Left renal cortex interstitium (tissue), 4 donors: Measurements from ENCODE around the gene WEE1. TPM values are rescaled to one million over a fixed set of nuclear protein-coding genes. Genes with fewer than 3 reads are reported as not detected.
"Not testable (repeated sequence)": the region's sequence is repeated elsewhere in the genome, so short reads cannot be mapped to it uniquely, and the experiment has no call there.

Experiments used
- DNase-seq, 4 donors: peaks; one replicate each; pipeline ENCODE4 v3.0.0-alpha.2; 2013; ENCODE audit warnings: low read depth in 4 of 4, low spot score in 2 of 4, missing footprints in 1 of 4
- polyA plus RNA-seq, 4 donors: library from polyadenylated mRNA; unstranded; fragments of 120-200 nt; gene quantifications; one replicate each; pipeline ENCODE4 v1.2.1, GENCODE V29; 2013; ENCODE audit not compliant: insufficient read length in 4 of 4

The WEE1 gene
- 100 to 1,000 TPM in 1 of 4 donors, 10 to 100 TPM in 3; 76.1 to 107 (median 92.2) TPM for polyA plus RNA-seq

DNA sequence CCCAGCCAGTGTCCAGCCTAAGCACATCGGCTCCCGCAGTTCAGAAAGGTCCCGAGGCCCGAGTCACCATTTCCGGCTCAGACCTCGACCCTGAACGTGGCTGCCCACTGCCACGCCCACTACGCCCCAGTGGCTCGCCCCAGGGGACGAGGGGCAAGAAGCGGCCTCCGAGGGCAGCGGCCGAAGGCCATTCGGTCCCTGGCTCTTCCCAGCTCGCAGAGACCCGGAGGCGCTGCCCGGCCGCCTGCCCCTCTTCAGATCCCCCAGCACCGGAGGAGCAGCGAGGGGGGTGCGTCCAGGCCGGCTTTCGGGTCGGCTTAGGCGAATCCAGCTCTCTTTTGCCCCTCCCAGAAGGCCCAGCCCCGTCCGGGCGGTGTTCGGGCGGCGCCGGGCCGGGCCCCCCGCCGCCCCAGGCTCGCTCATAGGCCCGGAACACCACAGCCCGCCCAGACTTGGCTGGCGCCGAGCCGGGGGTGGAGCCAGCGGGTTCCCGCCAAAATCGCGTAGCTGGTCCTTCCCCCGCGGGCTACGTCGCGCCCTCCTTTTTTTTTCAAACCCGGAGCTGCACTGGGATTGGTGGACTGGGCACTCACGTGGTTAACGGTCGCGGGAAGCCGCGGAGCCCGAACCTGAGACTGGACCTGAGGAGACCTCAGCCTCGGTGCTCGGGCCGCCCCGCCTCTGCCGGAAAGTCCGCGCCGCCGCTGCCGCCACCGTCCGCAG lies at the start of gene WEE1:
WEE1 (plus strand) TSS at position 619 of the 723 bp plus-strand sequence. CDS start 264 bp downstream, outside the sequence.
- DNase-seq = peak in 3 of 4 donors; percentile 91 to 98 (median 97)

DNA sequence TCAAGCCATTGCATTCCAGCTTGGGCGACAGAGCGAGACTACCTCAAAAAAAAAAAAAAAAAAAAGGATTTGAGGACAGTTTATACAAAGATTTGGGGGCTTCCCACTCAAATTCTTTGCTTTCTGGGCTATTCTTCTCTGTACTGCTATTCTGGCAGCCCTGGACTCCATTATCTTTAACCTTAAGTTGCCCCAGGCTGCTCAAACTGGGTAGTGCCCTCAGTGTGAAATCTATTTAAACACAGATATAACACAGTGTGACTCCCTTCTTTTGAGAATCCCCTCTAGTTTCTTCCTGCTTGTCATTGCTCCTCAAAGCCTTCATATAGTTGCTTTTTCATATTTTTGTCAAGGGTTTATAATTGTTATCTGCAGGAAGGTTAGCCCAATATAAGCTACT lies 49.5 kb upstream of the WEE1 start:
- DNase-seq = no peak

DNA sequence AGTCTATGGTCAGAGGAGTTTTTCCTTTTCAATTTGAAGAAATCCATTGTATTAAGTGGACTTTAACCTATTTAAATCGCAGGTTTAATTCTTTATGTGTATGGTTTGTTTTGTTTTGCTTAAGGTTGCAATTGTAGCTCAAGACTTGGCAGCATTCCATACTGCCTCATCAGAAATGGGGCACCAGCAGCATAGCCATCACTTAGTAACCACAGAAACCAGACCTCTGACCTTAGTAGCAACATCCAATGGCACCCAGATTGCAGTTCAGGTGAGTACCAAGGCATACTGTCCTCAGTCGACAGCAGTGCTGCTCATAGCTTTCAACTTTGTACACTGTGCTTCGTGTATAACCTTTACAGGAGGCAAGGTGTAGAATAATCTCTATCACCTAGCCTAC lies 48.4 kb upstream of the WEE1 start:
- DNase-seq = no peak

DNA sequence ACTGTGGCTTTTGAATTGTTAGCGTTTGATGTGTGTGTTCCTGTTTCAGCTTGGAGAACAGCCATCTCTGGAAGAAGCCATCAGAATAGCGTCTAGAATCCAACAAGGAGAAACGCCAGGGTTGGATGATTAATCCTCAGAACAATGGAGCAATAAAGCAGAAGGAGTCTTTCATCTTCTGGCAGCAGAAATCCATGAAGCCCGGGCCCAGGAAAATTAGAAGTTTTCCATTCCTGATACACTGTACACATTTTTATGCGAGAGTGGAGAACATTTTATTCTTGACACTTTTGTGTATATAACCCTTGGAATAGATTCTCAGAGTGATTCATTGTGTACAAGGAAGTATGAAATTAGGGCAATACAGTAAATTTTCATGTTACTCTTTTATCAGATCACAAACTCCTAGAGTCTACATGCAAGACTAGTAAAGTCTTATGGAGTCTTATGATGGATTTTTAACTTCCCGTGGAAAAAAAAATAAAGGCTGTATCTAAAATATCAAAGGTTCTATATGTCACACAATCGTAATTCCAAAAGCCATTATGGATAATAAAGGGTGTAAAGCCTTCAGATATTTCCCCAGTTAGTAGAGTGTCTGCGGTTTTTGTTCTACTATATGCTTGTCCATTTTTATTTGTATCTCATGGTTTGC lies 45.9 kb upstream of the WEE1 start:
- DNase-seq = peak in 1 of 4 donors; percentile 61

DNA sequence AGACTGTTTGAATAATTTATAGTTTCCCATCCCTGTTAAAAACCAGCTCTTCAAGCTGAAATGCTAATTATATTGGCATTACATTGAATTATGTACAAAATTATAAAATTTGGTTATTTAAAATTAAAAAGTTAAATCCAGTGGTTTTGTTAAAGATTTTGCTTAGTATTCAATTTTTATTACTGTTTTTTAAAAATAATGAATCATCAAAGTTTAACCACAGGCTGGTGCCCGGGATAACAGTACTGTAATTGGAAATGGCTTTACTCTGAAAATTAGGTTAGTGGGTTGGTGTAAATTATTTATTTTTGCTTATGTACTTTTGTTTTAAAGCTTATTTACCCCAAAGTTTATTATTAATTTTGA lies 45.4 kb upstream of the WEE1 start:
- DNase-seq = no peak

DNA sequence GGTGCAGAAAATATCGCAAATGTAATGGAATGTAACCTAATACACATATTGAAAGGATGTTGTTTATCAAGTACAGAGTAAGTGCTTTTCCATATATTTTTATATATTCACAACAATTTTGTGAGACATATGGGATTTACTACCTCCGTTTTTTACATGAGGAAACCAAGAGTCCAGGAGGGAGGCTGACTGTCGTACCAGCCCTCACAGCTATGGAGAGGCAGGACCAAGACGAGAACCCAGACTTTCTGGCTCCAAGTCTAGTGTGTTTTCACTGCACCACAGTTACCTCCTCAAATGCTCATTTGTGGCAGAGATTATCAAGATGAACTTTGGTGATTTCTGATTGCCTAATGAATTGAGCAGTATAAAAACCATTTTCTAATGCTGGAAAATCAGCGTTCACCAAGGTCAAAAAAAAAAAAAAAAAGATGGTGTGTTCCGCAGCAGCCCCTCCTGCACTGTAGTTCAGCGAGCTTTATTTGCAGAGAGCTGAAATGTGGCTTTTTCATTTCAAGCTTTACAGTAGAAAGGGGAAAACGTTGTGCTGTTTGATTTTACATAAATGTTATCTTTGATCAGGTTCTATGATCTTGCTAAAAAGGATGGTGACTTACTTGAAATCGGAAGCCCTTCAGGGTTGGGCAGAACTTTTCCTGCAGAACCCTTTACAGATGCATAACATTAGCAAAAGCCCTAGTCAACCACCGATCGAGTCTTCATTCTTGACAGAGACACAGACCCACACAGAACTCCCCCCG lies 44.7 kb upstream of the WEE1 start:
- no peak for DNase-seq

- no peak for DNase-seq
Measured at GRCh38 chr11:9529334-9529650, 44.2 kb upstream of the WEE1 start.

GRCh38 chr11:9530020-9530621 lies 43.3 kb upstream of the WEE1 start:
- DNase-seq = no peak

- DNase-seq = no peak
Measured at GRCh38 chr11:9530901-9531625, 42.4 kb upstream of the WEE1 start.

- DNase-seq = no peak
Measured at GRCh38 chr11:9533058-9533457, 40.4 kb upstream of the WEE1 start.

DNA sequence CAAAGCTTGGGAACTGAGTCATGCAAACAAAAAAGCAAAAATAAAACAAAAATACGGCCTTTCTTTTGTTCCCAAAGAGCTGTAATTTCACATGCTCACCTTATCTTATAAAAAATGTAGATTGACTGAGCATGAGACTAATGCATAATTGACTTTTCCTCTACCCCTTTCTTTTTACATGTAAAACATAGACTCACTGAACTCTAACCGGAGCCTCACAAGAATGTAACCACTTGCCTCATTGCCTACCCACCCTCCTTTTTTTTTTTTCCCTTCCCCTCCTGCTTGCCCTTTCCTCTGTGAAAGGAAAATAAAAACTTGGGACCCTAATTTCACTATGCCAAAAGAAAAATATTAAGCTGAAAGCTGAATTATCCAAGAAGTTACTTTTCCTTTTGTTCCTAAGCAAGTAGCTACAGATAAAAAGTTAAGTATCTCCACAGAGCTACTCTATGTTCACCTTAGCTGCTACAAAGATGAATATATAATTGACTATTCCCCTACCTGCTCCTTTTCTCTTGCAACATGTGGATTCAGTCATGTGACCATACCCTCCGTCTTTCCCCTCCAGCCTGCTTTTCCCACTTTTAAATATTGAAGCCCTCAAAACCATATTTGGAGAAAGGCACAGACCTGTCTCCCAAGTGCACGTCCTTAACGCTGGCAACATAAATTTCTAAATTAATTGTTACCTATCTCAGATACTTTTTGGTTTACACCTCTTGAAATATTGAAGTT lies 39.6 kb upstream of the WEE1 start:
- no peak for DNase-seq

DNA sequence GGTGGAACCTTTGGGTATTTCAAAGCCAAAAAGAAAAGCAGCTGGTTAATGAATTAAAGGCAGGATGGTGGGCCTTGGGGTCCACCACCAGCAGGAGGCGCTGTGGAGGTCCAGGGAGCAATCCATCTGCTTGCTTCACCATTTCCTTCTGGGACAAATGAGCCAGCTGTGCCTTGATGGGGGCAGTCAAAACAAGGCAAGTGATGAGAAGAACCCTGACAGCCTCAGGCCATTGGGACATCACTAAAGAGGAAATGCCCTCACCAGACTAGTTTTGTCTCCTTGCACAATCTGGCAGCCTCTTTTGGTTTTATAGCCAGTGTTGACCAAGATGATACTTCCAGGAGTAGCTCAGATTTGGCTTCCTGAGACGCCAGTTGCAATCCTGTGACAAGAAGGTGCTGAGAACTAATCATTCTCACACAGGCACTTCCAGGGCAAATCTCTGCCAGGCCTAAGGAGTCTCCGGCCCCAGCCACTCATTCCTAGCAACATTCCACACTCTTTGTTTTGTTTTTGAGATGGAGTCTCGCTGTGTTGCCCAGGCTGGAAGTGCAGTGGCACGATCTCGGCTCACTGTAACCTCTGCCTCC lies 38.2 kb upstream of the WEE1 start:
- no peak for DNase-seq

- no peak for DNase-seq
Measured at GRCh38 chr11:9538548-9538947, 34.9 kb upstream of the WEE1 start.

- DNase-seq = not testable (repeated sequence)
Measured at GRCh38 chr11:9549216-9549615, 24.3 kb upstream of the WEE1 start.

GRCh38 chr11:9550191-9550628 lies 23.3 kb upstream of the WEE1 start:
- no peak for DNase-seq

DNA sequence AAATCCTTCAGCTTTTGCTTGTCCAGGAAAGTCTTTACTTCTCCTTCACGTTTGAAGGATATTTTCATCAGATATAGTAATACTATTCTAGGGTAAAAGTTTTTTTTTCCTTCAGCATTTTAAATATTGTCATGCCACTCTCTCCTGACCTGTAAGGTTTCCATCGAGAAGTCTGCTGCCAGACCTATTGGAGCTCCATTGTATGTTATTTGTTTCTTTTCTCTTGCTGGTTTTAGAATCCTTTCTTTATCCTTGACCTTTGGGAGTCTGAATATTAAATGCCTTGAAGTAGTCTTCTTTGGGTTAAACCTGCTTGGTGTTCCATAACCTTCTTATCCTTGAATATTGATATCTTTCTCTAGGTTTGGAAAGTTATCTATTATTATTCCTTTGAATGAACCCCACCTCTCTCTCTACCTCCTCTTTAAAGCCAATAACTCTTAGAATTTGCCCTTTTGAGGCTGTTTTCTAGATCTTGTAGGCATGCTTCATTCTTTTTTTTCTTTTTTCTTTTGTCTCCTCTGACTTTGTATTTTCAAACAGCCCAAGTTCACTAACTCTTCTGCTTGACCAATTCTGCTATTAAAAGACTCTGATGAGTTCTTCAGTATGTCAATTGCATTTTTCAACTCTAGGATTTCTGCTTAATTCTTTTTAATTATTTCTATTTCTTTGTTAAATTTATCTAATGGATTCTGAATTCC lies 12.0 kb upstream of the WEE1 start:
- DNase-seq = no peak

- DNase-seq = no peak
Measured at GRCh38 chr11:9562716-9563115, 10.8 kb upstream of the WEE1 start.

GRCh38 chr11:9563196-9563730 lies 10.2 kb upstream of the WEE1 start:
- DNase-seq = no peak
